ENCODE data around the gene PKD1L1.
"Not testable (repeated sequence)": the region's sequence is repeated elsewhere in the genome, so short reads cannot be mapped to it uniquely, and the experiment has no call there.

- TF ChIP-seq ZNF121, TEAD1, JAZF1 (CRISPR knock-in tag; IDR thresholded peaks at IDR 0.05): not testable (repeated sequence)
- TF ChIP-seq, protein P1, sequence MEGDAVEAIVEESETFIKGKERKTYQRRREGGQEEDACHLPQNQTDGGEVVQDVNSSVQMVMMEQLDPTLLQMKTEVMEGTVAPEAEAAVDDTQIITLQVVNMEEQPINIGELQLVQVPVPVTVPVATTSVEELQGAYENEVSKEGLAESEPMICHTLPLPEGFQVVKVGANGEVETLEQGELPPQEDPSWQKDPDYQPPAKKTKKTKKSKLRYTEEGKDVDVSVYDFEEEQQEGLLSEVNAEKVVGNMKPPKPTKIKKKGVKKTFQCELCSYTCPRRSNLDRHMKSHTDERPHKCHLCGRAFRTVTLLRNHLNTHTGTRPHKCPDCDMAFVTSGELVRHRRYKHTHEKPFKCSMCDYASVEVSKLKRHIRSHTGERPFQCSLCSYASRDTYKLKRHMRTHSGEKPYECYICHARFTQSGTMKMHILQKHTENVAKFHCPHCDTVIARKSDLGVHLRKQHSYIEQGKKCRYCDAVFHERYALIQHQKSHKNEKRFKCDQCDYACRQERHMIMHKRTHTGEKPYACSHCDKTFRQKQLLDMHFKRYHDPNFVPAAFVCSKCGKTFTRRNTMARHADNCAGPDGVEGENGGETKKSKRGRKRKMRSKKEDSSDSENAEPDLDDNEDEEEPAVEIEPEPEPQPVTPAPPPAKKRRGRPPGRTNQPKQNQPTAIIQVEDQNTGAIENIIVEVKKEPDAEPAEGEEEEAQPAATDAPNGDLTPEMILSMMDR (IDR thresholded peaks at IDR 0.05): not testable (repeated sequence)
- TF ChIP-seq, protein P2, sequence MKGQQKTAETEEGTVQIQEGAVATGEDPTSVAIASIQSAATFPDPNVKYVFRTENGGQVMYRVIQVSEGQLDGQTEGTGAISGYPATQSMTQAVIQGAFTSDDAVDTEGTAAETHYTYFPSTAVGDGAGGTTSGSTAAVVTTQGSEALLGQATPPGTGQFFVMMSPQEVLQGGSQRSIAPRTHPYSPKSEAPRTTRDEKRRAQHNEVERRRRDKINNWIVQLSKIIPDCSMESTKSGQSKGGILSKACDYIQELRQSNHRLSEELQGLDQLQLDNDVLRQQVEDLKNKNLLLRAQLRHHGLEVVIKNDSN (CRISPR knock-in tag; IDR thresholded peaks at IDR 0.05): not testable (repeated sequence)
These were observed 25.0 kb downstream of the PKD1L1 start for GRCh38 chr7:47923081-47923875.
